Testis (tissue), 3 donors: ENCODE results near the gene SKAP1. TPM values are rescaled to one million over a fixed set of nuclear protein-coding genes. Genes with fewer than 3 reads are reported as not detected.

Source experiments
- DNase-seq: peaks from one replicate; pipeline ENCODE4 v3.0.0-alpha.2; 2019
- H3K27ac ChIP-seq, 2 donors: fragments of 200-600 bp; sonication (generic); one replicate each; pipeline ENCODE4 v1.5.1; 2019
- H3K27me3 ChIP-seq: fragments of 200-600 bp; sonication (generic); one replicate; pipeline ENCODE4 v1.5.1; 2019
- H3K36me3 ChIP-seq: fragments of 200-600 bp; sonication (generic); one replicate; pipeline ENCODE4 v1.5.1; 2017; ENCODE audit warnings: low read depth; ENCODE audit errors: missing control alignments
- H3K4me1 ChIP-seq: fragments of 200-600 bp; sonication (generic); one replicate; pipeline ENCODE4 v1.5.1; 2019
- H3K4me3 ChIP-seq, 2 donors: fragments of 200-600 bp; sonication (generic); one replicate each; pipeline ENCODE4 v1.5.1; 2017 to 2019
- H3K9me3 ChIP-seq: fragments of 200-600 bp; sonication (generic); one replicate; pipeline ENCODE4 v1.5.1; 2017
- CTCF ChIP-seq, 3 experiments: fragments of 450-650 bp in 2 of 3; fragments of 200-600 bp in 1 of 3; sonication (generic) in 1 of 3; IDR thresholded peaks; one replicate each; pipeline ENCODE4 v1.5.1; 2016 to 2019; ENCODE audit warnings: antibody characterized with exemption in 3 of 3, mild to moderate bottlenecking in 2 of 3, moderate library complexity in 1 of 3
- POLR2A ChIP-seq: fragments of 450-650 bp; IDR thresholded peaks from one replicate; pipeline ENCODE4 v1.6.1; 2017; ENCODE audit warnings: antibody characterized with exemption, mild to moderate bottlenecking, moderate library complexity
- WGBS, 2 donors: methylation state at CpG; one replicate each; pipeline ENCODE4 v1.1.5; 2018; 5-methylcytosine and 5-hydroxymethylcytosine counted together
- intact Hi-C: fragments of 100-400 bp; cut with DNase I; formaldehyde crosslinking; loops from one replicate; pipeline ENCODE4 v1.15.1; 2023; ENCODE audit warnings: low total_unique reads
- polyA plus RNA-seq: library from polyadenylated mRNA; stranded (reverse); fragments of 350-450 nt; fragmentation: Illumina TruSeq; extraction: RNeasy Lipid Tissue Mini Kit (QIAGEN cat#74804); gene quantifications from one replicate; pipeline ENCODE4 v1.2.3, GENCODE V29; 2014; ENCODE audit warnings: low read depth, low replicate concordance; ENCODE audit not compliant: insufficient read depth
- total RNA-seq, 2 donors: library from RNA; depleted of rRNA; stranded (reverse); fragments of >200 nt; gene quantifications; one replicate each; pipeline ENCODE4 v1.2.3, GENCODE V29; 2016

SKAP1 gene
- total and polyA plus RNA-seq, 3 donors from 2014 or later: 9.0 to 34.1 (median 16.9) TPM

- no peak for DNase-seq
- Histone ChIP-seq H3K27me3 (no peaks in the 10 kb centered on the region), H3K9me3 (no peaks in the 10 kb centered on the region), H3K4me1 (peaks cover 13% of the 10 kb centered on the region), H3K27ac (no peak overlapping the region), H3K4me3 (no peak overlapping the region), H3K36me3 (no peaks in the 10 kb centered on the region)
- TF ChIP-seq POLR2A (no peak), CTCF (IDR thresholded peaks at IDR 0.05) (no peak)
- 97% methylated on average over 1 of the region's 1 CpG for WGBS, 2 donors
- intact Hi-C loops: no loop called here
Observed at GRCh38 chr17:48237456-48237855, 192.6 kb downstream of the SKAP1 start.

DNA sequence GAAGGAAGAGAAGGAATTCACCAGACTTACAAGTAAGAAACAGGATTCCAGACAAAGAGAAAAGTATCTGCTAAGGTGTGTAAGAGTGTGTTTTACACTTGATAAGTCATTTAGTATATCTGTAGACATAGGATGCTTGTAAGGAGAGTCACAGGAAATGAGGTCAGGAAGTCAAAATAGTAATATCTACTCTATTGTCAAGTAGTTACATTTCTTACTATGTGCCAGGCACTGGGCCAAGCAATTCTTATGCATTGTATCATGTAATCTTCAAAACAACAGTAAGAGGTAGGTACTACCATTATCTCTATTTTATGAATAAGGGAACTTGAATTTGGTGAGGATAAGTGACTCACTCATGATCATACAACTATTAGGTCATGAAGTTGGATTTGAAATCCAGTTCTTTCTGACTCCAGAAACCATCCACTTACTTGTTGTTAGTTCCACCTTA, 193.3 kb downstream of the SKAP1 start:
- no peak overlapping the region for H3K27ac ChIP-seq
- intact Hi-C loops: no loop called here
- no peaks in the 10 kb centered on the region for H3K36me3 ChIP-seq
- no peaks in the 10 kb centered on the region for H3K9me3 ChIP-seq
- DNase-seq: no peak
- peaks cover 13% of the 10 kb centered on the region for H3K4me1 ChIP-seq
- no peaks in the 10 kb centered on the region for H3K27me3 ChIP-seq
- TF ChIP-seq CTCF (IDR thresholded peaks at IDR 0.05): no peak
- no peak for TF ChIP-seq POLR2A
- H3K4me3 ChIP-seq: no peak overlapping the region

DNA sequence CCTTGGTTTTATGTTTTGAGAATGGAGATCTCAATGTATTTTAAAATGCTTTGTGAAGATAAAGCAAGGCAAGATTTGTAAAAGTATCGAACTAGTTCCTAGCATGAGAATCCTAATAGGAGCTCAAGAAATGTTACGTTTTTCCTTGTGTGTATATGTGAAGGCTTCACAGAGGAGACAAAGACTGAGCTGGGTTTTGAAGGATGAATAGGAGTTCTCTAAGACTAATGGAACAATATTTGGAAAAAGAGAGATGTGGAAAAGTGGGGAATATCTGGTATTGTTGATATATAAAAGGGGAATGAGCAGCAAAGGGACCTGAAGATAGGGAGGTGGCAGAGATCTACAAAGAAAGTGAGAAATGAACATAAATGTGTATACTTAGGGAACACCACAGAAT, 195.1 kb downstream of the SKAP1 start:
- Histone ChIP-seq H3K4me3 (no peak overlapping the region), H3K27ac (no peak overlapping the region), H3K4me1 (no peaks in the 10 kb centered on the region), H3K36me3 (no peaks in the 10 kb centered on the region), H3K9me3 (no peaks in the 10 kb centered on the region), H3K27me3 (no peaks in the 10 kb centered on the region)
- no peak for DNase-seq
- no peak for TF ChIP-seq CTCF (IDR thresholded peaks at IDR 0.05)
- TF ChIP-seq POLR2A: no peak
- WGBS, 2 donors: 81 to 91% methylated on average over 2 of the region's 2 CpGs
- intact Hi-C loops: no loop called here

DNA sequence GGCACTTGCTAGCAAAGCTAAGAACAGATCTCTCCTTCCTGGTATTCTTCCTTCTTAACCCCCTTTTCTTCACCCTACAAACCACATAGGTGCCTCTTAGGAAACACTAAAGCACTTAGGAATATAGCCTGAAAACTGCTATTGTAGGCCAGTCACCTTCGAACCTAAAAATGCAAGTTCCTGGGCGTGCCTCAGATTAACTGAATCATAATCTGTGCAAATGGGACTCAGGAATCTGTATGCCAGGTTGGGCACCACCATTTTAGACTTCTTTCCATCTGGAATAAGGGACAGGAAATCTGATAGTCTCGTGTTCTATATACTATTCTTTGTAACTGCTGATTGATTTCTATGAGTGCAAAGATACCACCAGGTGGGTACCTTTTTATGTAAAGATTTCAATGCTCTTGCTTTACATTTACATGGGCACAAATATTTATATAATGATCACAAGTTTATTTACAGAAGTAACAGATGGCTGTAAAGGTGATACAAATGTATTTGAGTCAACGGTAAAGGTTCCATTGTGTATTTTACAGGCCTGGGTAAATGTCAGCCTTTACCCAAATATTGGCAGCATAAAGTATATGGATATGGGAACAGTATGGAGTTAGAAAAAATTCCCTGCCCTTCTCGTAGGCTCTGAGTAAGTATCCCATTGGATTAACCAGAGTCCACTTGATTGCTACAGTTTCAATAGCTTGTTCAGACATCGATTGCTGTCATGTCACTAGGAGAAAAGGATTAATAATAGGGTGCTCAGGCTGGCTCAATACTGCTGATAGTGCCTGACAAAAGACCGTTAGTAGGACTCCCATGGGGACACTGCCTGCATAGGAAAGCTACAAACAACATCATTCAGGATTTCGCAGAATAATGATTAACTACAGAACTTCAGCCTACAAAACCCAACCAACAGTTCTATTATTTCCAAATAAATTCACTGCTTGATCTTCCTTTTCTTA, 197.7 kb downstream of the SKAP1 start:
- 88 to 89% methylated on average over 8 of the region's 8 CpGs for WGBS, 2 donors

More for the DNA sequence above, 197.7 kb downstream of the SKAP1 start:
- intact Hi-C loops: no loop called here
- Histone ChIP-seq H3K27me3 (no peaks in the 10 kb centered on the region), H3K36me3 (no peaks in the 10 kb centered on the region), H3K9me3 (no peaks in the 10 kb centered on the region), H3K4me3 (no peak overlapping the region), H3K4me1 (no peaks in the 10 kb centered on the region), H3K27ac (no peak overlapping the region)
- TF ChIP-seq POLR2A (no peak), CTCF (IDR thresholded peaks at IDR 0.05) (no peak)
- no peak for DNase-seq
